Muscle layer of duodenum (tissue), 2 donors: Measurements from ENCODE around the gene ACAP3.

Experiments
- H3K27ac ChIP-seq: one replicate; pipeline ENCODE4 v1.7.0; 2013; ENCODE audit warnings: mild to moderate bottlenecking, low read length
- H3K27me3 ChIP-seq: one replicate; pipeline ENCODE4 v1.7.0; 2013; ENCODE audit warnings: low read depth, mild to moderate bottlenecking, control low read depth, low read length
- H3K36me3 ChIP-seq, 2 donors: one replicate each; pipeline ENCODE4 v1.7.0; 2013; ENCODE audit warnings: low read length in 2 of 2, control low read depth in 1 of 2, mild to moderate bottlenecking in 1 of 2; ENCODE audit not compliant: insufficient read depth in 2 of 2, control insufficient read depth in 1 of 2
- H3K4me1 ChIP-seq, 2 donors: one replicate each; pipeline ENCODE4 v1.7.0; 2013; ENCODE audit warnings: low read length in 2 of 2, mild to moderate bottlenecking in 2 of 2, control low read depth in 1 of 2, moderate library complexity in 1 of 2; ENCODE audit not compliant: insufficient read depth in 2 of 2, control insufficient read depth in 1 of 2
- H3K4me3 ChIP-seq, 2 donors: one replicate each; pipeline ENCODE4 v1.7.0; 2013; ENCODE audit warnings: low read length in 2 of 2, low read depth in 1 of 2, mild to moderate bottlenecking in 1 of 2
- H3K9me3 ChIP-seq, 2 donors: one replicate each; pipeline ENCODE4 v1.7.0; 2013; ENCODE audit warnings: low read length in 2 of 2, control low read depth in 1 of 2, mild to moderate bottlenecking in 1 of 2; ENCODE audit not compliant: control insufficient read depth in 1 of 2
- donor health status: healthy.

The ACAP3 gene

GRCh38 chr1:1342584-1343115, 34.9 kb upstream of the ACAP3 start:
- H3K4me3 ChIP-seq, result no peak overlapping the region
- H3K27me3 ChIP-seq, result no peaks in the 10 kb centered on the region
- H3K27ac ChIP-seq, result no peak overlapping the region
- peaks cover 3 to 39% of the 10 kb centered on the region in 2 donors for H3K36me3 ChIP-seq
- H3K9me3 ChIP-seq, result no peaks in the 10 kb centered on the region
- H3K4me1 ChIP-seq, result peaks cover 9 to 31% of the 10 kb centered on the region in 2 donors

- H3K27me3 ChIP-seq, result no peaks in the 10 kb centered on the region
- H3K4me1 ChIP-seq, result peaks cover 3 to 26% of the 10 kb centered on the region in 2 donors
- no peak overlapping the region for H3K4me3 ChIP-seq
- no peaks in the 10 kb centered on the region for H3K9me3 ChIP-seq
- H3K27ac ChIP-seq, result no peak overlapping the region
- H3K36me3 ChIP-seq, result peaks cover 3 to 44% of the 10 kb centered on the region in 2 donors
Measured at GRCh38 chr1:1342061-1342562, 34.4 kb upstream of the ACAP3 start.

GRCh38 chr1:1341549-1342021, 33.9 kb upstream of the ACAP3 start:
- H3K4me1 ChIP-seq, result peaks cover 0 to 21% of the 10 kb centered on the region in 2 donors
- no peak overlapping the region for H3K4me3 ChIP-seq
- no peak overlapping the region for H3K27ac ChIP-seq
- H3K36me3 ChIP-seq, result peaks cover 3 to 48% of the 10 kb centered on the region in 2 donors
- no peaks in the 10 kb centered on the region for H3K9me3 ChIP-seq
- no peaks in the 10 kb centered on the region for H3K27me3 ChIP-seq

- Histone ChIP-seq H3K9me3 (no peaks in the 10 kb centered on the region), H3K27ac (no peak overlapping the region), H3K4me3 (no peak overlapping the region), H3K27me3 (no peaks in the 10 kb centered on the region), H3K4me1 (peaks cover 0 to 14% of the 10 kb centered on the region in 2 donors), H3K36me3 (peaks cover 3 to 53% of the 10 kb centered on the region in 2 donors)
Measured at GRCh38 chr1:1340791-1341548, 33.2 kb upstream of the ACAP3 start.

GRCh38 chr1:1340185-1340584, 32.5 kb upstream of the ACAP3 start:
- Histone ChIP-seq H3K27me3 (no peaks in the 10 kb centered on the region), H3K4me1 (peaks cover 0 to 7% of the 10 kb centered on the region in 2 donors), H3K36me3 (peaks cover 3 to 57% of the 10 kb centered on the region in 2 donors), H3K9me3 (no peaks in the 10 kb centered on the region), H3K27ac (no peak overlapping the region), H3K4me3 (no peak overlapping the region)

- no peaks in the 10 kb centered on the region for H3K9me3 ChIP-seq
- no peak overlapping the region for H3K4me3 ChIP-seq
- H3K27ac ChIP-seq, result no peak overlapping the region
- H3K4me1 ChIP-seq, result no peaks in the 10 kb centered on the region
- H3K27me3 ChIP-seq, result no peaks in the 10 kb centered on the region
- H3K36me3 ChIP-seq, result peaks cover 3 to 57% of the 10 kb centered on the region in 2 donors
Measured at GRCh38 chr1:1338278-1338677, 30.5 kb upstream of the ACAP3 start.

GRCh38 chr1:1337793-1338147, 30.0 kb upstream of the ACAP3 start:
- Histone ChIP-seq H3K4me1 (no peaks in the 10 kb centered on the region), H3K9me3 (no peaks in the 10 kb centered on the region), H3K4me3 (no peak overlapping the region), H3K27me3 (no peaks in the 10 kb centered on the region), H3K36me3 (peaks cover 3 to 57% of the 10 kb centered on the region in 2 donors), H3K27ac (no peak overlapping the region)

- H3K27me3 ChIP-seq, result no peaks in the 10 kb centered on the region
- H3K4me3 ChIP-seq, result no peak overlapping the region
- H3K27ac ChIP-seq, result no peak overlapping the region
- H3K4me1 ChIP-seq, result no peaks in the 10 kb centered on the region
- H3K9me3 ChIP-seq, result no peaks in the 10 kb centered on the region
- H3K36me3 ChIP-seq, result peaks cover 3 to 53% of the 10 kb centered on the region in 2 donors
Measured at GRCh38 chr1:1336931-1337792, 29.4 kb upstream of the ACAP3 start.

- Histone ChIP-seq H3K4me1 (no peaks in the 10 kb centered on the region), H3K27me3 (no peaks in the 10 kb centered on the region), H3K9me3 (no peaks in the 10 kb centered on the region), H3K4me3 (no peak overlapping the region), H3K36me3 (peaks cover 3 to 46% of the 10 kb centered on the region in 2 donors), H3K27ac (no peak overlapping the region)
Measured at GRCh38 chr1:1336446-1336845, 28.7 kb upstream of the ACAP3 start.

GRCh38 chr1:1335792-1336248, 28.1 kb upstream of the ACAP3 start:
- peaks cover 0 to 4% of the 10 kb centered on the region in 2 donors for H3K4me1 ChIP-seq
- peaks cover 3 to 43% of the 10 kb centered on the region in 2 donors for H3K36me3 ChIP-seq
- H3K27ac ChIP-seq, result no peak overlapping the region
- H3K27me3 ChIP-seq, result no peaks in the 10 kb centered on the region
- no peak overlapping the region for H3K4me3 ChIP-seq
- H3K9me3 ChIP-seq, result no peaks in the 10 kb centered on the region

GRCh38 chr1:1335283-1335682, 27.6 kb upstream of the ACAP3 start:
- H3K9me3 ChIP-seq, result no peaks in the 10 kb centered on the region
- no peak overlapping the region for H3K4me3 ChIP-seq
- peaks cover 0 to 9% of the 10 kb centered on the region in 2 donors for H3K4me1 ChIP-seq
- H3K27me3 ChIP-seq, result no peaks in the 10 kb centered on the region
- peaks cover 0 to 41% of the 10 kb centered on the region in 2 donors for H3K36me3 ChIP-seq
- H3K27ac ChIP-seq, result no peak overlapping the region
